HepG2 (cell line): ENCODE results near the gene FAM229A. TPM values are rescaled to one million over a fixed set of nuclear protein-coding genes. Genes with fewer than 3 reads are reported as not detected.

ENCODE experiments used
- CREB1 ChIP-seq, 2 experiments: fragments of 450-650 bp in 1 of 2; IDR thresholded peaks; 2 replicates each; pipeline ENCODE4 v1.6.1; 2016 to 2017; ENCODE audit warnings: control low read depth in 1 of 2, mild to moderate bottlenecking in 1 of 2, missing compliant biosample characterization in 1 of 2, missing genetic modification characterization in 1 of 2
- FOXK1 ChIP-seq: sonication (generic); formaldehyde crosslinking; IDR thresholded peaks from 2 replicates; pipeline ENCODE4 v1.4.0; 2020; ENCODE audit warnings: low read depth, missing genetic modification reagents, borderline replicate concordance
- HNRNPK ChIP-seq: fragments of 200-400 bp; formaldehyde crosslinking; IDR thresholded peaks from 2 replicates; pipeline ENCODE4 v1.6.1; 2018; ENCODE audit warnings: low read length, low read depth, moderate library complexity, mild to moderate bottlenecking; ENCODE audit not compliant: poor library complexity, severe bottlenecking
- IRX3 ChIP-seq: sonication (generic); formaldehyde crosslinking; IDR thresholded peaks from 2 replicates; pipeline ENCODE4 v1.8.1; 2023; ENCODE audit warnings: mild to moderate bottlenecking, low read depth, missing genetic modification reagents, borderline replicate concordance
- LBX2 ChIP-seq: sonication (generic); formaldehyde crosslinking; IDR thresholded peaks from 2 replicates; pipeline ENCODE4 v1.5.0; 2020; ENCODE audit warnings: missing genetic modification reagents, mild to moderate bottlenecking, borderline replicate concordance
- PHF20 ChIP-seq: sonication (generic); formaldehyde crosslinking; IDR thresholded peaks from 2 replicates; pipeline ENCODE4 v1.5.0; 2020; ENCODE audit warnings: mild to moderate bottlenecking, missing genetic modification reagents
- PLSCR1 ChIP-seq: sonication (generic); formaldehyde crosslinking; IDR thresholded peaks from 2 replicates; pipeline ENCODE4 v1.5.0; 2020; ENCODE audit warnings: missing genetic modification reagents, mild to moderate bottlenecking, borderline replicate concordance
- RBM22 ChIP-seq: fragments of 200-400 bp; formaldehyde crosslinking; optimal IDR thresholded peaks from 2 replicates; pipeline ENCODE3; 2017; ENCODE audit warnings: mild to moderate bottlenecking, low read length, moderate library complexity
- SAP130 ChIP-seq: IDR thresholded peaks from 2 replicates; pipeline ENCODE4 v1.6.1; 2016; ENCODE audit warnings: low read depth
- SCMH1 ChIP-seq: sonication (generic); formaldehyde crosslinking; IDR thresholded peaks from 2 replicates; pipeline ENCODE4 v1.9.0; 2021; ENCODE audit warnings: missing genetic modification reagents, mild to moderate bottlenecking, borderline replicate concordance
- STAG1 ChIP-seq: sonication (generic); formaldehyde crosslinking; IDR thresholded peaks from 2 replicates; pipeline ENCODE4 v1.4.0; 2020; ENCODE audit warnings: missing genetic modification reagents
- TBL1XR1 ChIP-seq: fragments of 150-350 bp; IDR thresholded peaks from 2 replicates; pipeline ENCODE4 v1.6.1; 2014; ENCODE audit warnings: borderline replicate concordance, low read length; ENCODE audit not compliant: partially characterized antibody
- THRA ChIP-seq: sonication (generic); formaldehyde crosslinking; IDR thresholded peaks from 2 replicates; pipeline ENCODE4 v1.4.0; 2020; ENCODE audit warnings: missing genetic modification reagents, borderline replicate concordance
- TOE1 ChIP-seq: sonication (generic); formaldehyde crosslinking; IDR thresholded peaks from 2 replicates; pipeline ENCODE4 v1.4.0; 2020; ENCODE audit warnings: mild to moderate bottlenecking, missing genetic modification reagents
- YEATS4 ChIP-seq: sonication (generic); formaldehyde crosslinking; IDR thresholded peaks from 2 replicates; pipeline ENCODE4 v1.4.0; 2020; ENCODE audit warnings: missing genetic modification reagents, borderline replicate concordance
- ZBTB43 ChIP-seq: sonication (generic); formaldehyde crosslinking; conservative IDR thresholded peaks from 2 replicates; pipeline ENCODE4 v1.4.0; 2020; ENCODE audit warnings: missing genetic modification reagents
- ZNF18 ChIP-seq: sonication (generic); formaldehyde crosslinking; IDR thresholded peaks from 2 replicates; pipeline ENCODE4 v1.8.0; 2022; ENCODE audit warnings: mild to moderate bottlenecking, missing genetic modification reagents; ENCODE audit not compliant: insufficient replicate concordance
- ZNF251 ChIP-seq: sonication (generic); formaldehyde crosslinking; IDR thresholded peaks from 2 replicates; pipeline ENCODE4 v1.9.0; 2021; ENCODE audit warnings: mild to moderate bottlenecking, missing genetic modification reagents
- ZNF530 ChIP-seq: sonication (generic); formaldehyde crosslinking; IDR thresholded peaks from 2 replicates; pipeline ENCODE4 v1.5.0; 2020; ENCODE audit warnings: low read depth, mild to moderate bottlenecking, missing genetic modification reagents
- ZNF781 ChIP-seq: sonication (generic); formaldehyde crosslinking; IDR thresholded peaks from 2 replicates; pipeline ENCODE4 v1.5.1; 2020; ENCODE audit warnings: borderline replicate concordance, mild to moderate bottlenecking, missing genetic modification reagents; ENCODE audit errors: not compliant biosample characterization
- ZSCAN20 ChIP-seq: sonication (generic); formaldehyde crosslinking; IDR thresholded peaks from 2 replicates; pipeline ENCODE4 v1.4.0; 2020; ENCODE audit warnings: missing genetic modification reagents, mild to moderate bottlenecking, borderline replicate concordance
- ZZZ3 ChIP-seq: sonication (generic); formaldehyde crosslinking; IDR thresholded peaks from 2 replicates; pipeline ENCODE4 v1.4.0; 2020; ENCODE audit warnings: missing genetic modification reagents, mild to moderate bottlenecking, borderline replicate concordance
- polyA plus RNA-seq, 8 experiments: library from polyadenylated mRNA; depleted of rRNA in 3 of 8; stranded (reverse) in 7 of 8; unstranded in 1 of 8; fragments of >200 nt; fragmentation: Illumina TruSeq in 4 of 8; extraction: Trizol in 4 of 8; gene quantifications; 2 replicates each; pipeline versions ENCODE4 v1.2.1 to v1.2.3, GENCODE V29; 2011 to 2016; ENCODE audit warnings: low read depth in 4 of 8, missing spikeins in 1 of 8, mixed read lengths in 1 of 8; ENCODE audit not compliant: insufficient read depth in 1 of 8
- total RNA-seq, 5 experiments: library from RNA; depleted of rRNA; stranded (reverse); fragments of >200 nt; fragmentation: Illumina TruSeq; extraction: Trizol; gene quantifications; 2 replicates each; pipeline ENCODE4 v1.2.3, GENCODE V29; 2016; ENCODE audit warnings: low read depth in 1 of 5

Gene FAM229A
- total and polyA plus RNA-seq, 2 of the 13 experiments (the other 11 are each of a cell fraction or from before 2014, with no cell fraction given): 3.2 to 17.6 TPM

- no peak for TF ChIP-seq ZNF530 (CRISPR knock-in tag)
- 0 out of 2 replicates have a peak, but pooled peaks have one; percentile 22 for TF ChIP-seq IRX3
- TF ChIP-seq HNRNPK: peak; percentile 83
- no peak for TF ChIP-seq RBM22
- no peak for TF ChIP-seq SCMH1 (CRISPR knock-in tag)
- peak; percentile 81 for TF ChIP-seq ZNF18 (CRISPR knock-in tag)
- TF ChIP-seq ZBTB43 (CRISPR knock-in tag): no peak
- no peak for TF ChIP-seq PLSCR1 (CRISPR knock-in tag)
- TF ChIP-seq SAP130 (CRISPR knock-in tag): peak; percentile 63
- peak; percentile 12; the same call in 1 of the 2 replicates for TF ChIP-seq PHF20 (CRISPR knock-in tag)
- TF ChIP-seq YEATS4 (CRISPR knock-in tag): peak; percentile 69
- TF ChIP-seq ZZZ3 (CRISPR knock-in tag): no peak
- TF ChIP-seq ZSCAN20: peak; percentile 61; the same call in 1 of the 2 replicates
- no peak for TF ChIP-seq TOE1
- TF ChIP-seq STAG1 (CRISPR knock-in tag): no peak; the same call in 1 of the 2 replicates
- TF ChIP-seq CREB1 (IDR thresholded peaks at IDR 0.05): no peak
- no peak for TF ChIP-seq CREB1 (CRISPR knock-in tag; IDR thresholded peaks at IDR 0.05)
- no peak for TF ChIP-seq TBL1XR1
- no peak for TF ChIP-seq ZNF781 (CRISPR knock-in tag)
- TF ChIP-seq THRA (CRISPR knock-in tag): 0 out of 2 replicates have a peak, but pooled peaks have one; percentile 14
- TF ChIP-seq LBX2: no peak
- TF ChIP-seq FOXK1 (CRISPR knock-in tag): no peak; the same call in 1 of the 2 replicates
- no peak for TF ChIP-seq ZNF251
Measured at GRCh38 chr1:32351399-32352238, 10.7 kb downstream of the FAM229A start (continued).
